ENCODE data around the gene DNAH17.

GRCh38 chr17:78381601-78382232 lies 195.5 kb downstream of the DNAH17 start:
- TF ChIP-seq TAF1 (IDR thresholded peaks at IDR 0.05; ENCODE audit: borderline replicate concordance, low read depth, low read length) (no peak), POLR2A (IDR thresholded peaks at IDR 0.05; ENCODE audit: low read depth, low read length) (no peak), POLR2AphosphoS5 (IDR thresholded peaks at IDR 0.05; ENCODE audit: low read depth, low read length) (no peak)

Data from GM12892 (cell line).